NCI-H2227 treated with DMSO at 0.1 percent for 48 hours (cell line): Measurements from ENCODE around the gene WDFY4.

Experiments used
- DNase-seq: peaks from one replicate; lab custom pipeline; 2025; lab: John Stamatoyannopoulos, UW

Gene WDFY4

DNA sequence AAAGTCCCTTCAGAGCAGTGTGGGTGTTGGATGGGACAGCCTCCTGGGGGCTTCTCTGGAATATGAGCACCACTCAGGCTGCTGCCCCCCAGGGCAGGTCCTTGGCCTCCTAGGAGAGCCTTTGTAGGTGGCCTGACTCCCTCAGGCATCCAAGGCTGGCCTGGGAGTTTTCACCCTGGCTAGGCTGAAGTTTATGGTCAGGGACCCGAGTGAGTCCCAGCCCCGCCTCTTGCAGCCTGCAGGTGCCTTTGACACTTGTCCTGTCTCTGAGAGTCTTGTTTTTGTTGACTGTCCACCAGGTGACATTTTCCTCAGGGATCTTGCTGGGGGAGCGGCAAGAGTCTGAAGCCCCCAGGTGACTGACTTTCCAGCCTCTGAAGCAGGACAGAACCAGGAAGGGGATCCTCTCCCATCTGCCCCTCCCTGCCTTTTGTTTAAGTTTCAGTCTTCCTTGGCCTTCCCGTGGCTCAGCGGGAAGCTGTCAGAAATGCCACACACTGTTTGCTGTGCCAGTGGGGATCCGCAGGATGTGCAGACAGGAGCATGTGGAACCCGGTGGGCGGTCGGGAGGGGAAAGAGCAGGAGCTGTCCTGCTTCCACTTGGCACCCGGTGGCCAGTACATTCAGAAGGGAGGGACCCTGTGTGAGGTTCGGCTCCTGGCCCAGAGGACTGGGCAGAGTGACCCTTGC lies 195.5 kb downstream of the WDFY4 start:
- DNase-seq: no peak

DNA sequence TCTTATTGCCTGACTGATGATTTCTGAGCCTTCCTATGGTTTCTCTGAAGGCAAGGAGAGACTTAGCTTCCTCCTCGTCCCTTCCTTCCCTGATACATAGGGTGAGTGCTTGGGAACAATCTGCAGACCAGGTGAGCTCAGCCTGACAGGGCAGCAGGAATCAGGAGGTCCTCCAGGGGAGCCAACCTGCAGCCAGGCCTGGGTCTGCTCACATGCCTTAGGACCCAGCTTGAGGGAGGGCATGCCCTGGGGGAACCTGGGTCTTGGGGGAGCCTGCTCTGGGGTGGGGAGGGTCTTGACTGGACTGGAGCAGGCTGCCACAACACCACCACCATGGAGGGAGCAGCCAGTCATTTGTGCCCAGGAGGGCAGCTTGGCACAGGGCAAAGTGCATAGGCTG lies 197.3 kb downstream of the WDFY4 start:
- no peak for DNase-seq

- no peak for DNase-seq
Measured at GRCh38 chr10:48882881-48883280, 198.2 kb downstream of the WDFY4 start.

GRCh38 chr10:48883701-48884100 lies 199.0 kb downstream of the WDFY4 start:
- no peak for DNase-seq

DNA sequence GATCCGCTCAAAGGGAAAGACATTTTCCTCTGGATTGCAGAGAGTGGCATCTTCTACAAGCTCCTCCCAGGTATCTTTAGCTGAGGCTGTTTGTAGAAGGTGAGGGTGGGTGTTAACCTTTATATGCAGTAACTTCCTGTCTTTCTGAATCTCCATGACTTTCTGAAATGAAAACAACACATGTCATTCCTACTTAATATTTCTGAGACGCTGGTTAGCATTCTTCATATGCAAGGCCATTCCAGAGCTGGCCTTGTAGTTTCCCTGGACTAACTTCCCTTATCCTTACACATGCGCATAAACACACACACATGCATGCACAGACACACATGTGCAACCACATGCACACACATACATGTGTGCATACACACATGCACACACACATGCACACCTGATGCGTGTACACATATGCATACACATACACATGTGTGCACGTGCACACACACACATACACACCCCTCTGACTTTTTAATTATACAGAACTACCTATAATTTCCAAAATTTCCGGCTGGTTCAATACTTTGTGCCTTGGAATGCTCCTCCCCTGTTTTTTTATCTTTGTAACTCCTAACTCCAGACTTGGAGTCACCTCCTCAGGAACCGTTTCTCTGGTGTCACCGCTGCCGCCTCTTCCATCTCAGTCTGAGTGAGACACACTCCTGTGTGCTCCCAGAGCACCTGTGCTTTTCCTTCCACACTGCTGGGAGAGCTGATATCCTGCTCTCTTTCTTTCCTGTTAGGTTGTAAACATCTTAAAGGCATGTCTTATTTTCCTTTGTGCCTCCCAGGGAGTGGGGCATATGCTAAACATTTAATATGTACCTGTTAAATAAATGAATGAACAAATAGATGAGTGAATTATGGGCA lies 199.7 kb downstream of the WDFY4 start:
- no peak for DNase-seq

- DNase-seq: no peak
Measured at GRCh38 chr10:48885376-48885775, 200.7 kb downstream of the WDFY4 start.

DNA sequence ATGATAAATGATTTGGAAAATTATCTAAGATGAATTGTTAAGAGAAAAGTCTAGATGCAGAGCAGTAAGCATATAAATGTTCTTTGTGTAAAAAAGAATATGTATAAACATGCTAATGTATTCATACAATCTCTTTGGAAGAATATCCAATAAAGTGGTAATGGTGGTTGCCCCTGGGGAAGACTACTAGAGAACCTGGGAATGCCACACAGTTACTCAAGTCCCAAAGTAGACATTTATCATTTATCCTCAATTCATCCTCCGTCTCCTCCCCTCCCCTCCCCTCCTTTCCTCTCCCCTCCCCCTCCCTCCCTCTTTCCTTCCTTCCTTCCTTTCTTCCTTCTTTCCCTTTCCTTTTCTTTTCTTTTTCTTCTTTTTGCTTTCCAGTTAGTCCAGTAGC lies 203.3 kb downstream of the WDFY4 start:
- no peak for DNase-seq

GRCh38 chr10:48890888-48891850 lies 206.5 kb downstream of the WDFY4 start:
- DNase-seq: no peak

DNA sequence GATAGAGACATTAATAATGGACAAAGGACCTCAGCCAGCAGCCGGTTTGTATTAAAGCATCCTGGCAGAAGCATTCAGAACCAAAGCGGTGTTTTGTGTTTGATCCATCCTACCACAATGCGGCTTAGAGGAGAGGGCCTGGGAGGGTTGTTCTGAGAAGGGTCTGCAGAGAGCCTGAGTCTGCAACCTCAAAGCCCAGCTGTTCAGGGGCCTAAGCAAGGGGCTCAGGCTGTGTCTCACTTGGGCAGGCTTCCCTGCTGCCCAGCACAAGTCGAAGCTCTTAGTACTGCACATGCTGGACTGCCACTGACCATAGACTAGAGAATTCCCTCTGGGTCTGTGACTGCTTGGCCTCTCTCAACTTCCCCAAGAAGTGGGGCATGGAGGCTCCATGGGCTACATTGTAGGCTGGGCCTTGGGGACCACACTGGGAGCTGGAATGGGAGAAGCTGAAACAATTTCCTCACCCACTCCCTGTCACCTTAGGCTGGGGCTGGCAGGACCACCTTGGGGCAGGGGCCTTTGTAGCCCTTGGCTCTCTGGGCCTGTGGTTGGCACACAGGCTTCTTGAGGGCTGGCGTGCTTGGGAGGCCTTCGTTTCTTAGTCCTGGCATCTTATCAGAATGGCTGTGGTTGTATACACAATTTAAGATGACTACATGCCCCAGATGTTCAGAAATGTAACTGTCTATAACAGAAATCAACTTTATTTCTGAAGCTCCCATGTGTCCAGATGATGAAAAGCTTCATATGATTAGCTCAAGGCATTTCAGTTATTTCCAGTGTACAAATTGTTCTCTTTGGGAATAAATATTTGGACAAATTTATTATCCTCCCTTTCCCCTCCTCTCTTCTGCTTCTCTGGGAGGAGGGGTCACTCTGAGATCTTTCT lies 210.5 kb downstream of the WDFY4 start:
- DNase-seq: no peak

- DNase-seq: no peak
Measured at GRCh38 chr10:48895803-48896195, 211.1 kb downstream of the WDFY4 start.

DNA sequence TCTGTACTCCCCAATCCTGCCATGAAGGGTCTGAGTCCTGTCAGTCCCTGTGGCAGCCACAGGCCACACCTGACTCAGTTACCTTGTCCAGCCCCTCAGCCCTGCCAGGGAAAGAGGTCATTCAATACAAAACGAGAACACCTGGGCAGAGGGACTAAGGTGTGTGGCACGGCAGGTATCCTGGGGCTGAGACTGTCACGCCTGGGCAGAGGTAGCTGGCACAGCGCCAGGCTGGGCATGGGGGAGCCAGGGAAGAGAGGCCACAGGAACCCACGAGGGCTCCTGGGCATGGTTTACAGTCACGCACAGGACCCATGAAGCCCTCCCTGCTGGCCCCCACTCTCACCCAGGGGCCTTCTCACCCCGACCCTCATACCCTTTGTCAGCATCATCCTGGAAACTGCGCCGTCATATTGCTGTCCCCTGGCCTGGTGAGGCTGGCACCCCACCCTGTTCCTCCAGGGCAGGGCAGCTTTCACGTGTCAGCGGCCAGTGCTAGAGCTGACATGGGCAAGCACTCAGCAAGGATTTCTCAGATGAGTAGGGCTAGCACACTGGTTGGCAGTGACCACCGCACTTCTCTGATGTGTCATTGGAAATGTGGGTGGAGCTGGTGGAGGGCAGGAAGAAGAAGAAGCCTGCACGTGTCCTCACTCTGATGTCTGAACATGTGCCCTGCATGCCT lies 212.2 kb downstream of the WDFY4 start:
- no peak for DNase-seq

GRCh38 chr10:48897441-48897790 lies 212.7 kb downstream of the WDFY4 start:
- DNase-seq: no peak

GRCh38 chr10:48898426-48898825 lies 213.8 kb downstream of the WDFY4 start:
- no peak for DNase-seq

- DNase-seq: no peak
Measured at GRCh38 chr10:48899781-48900180, 215.1 kb downstream of the WDFY4 start.

DNA sequence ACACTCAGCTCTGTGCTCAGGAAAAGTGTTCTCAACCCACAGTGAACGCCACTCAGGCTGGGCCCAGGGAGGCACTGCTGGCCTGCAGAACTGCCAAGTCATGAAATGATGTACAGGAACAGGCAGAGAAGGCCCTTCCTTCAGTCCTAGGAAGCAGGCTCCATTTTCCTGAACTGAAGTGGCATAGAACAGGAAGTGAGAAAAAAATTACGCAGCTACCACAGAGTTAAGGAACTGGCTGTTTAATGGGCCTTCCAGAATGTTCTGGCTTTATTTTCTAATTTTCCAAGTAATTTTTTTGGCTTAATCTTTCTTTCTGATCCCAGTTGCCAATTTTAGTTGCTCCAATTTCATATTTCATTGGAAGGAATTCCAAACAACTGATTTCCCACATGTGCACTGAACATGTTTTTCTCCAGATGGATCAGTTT lies 215.7 kb downstream of the WDFY4 start:
- no peak for DNase-seq

- DNase-seq: no peak
Measured at GRCh38 chr10:48901319-48901718, 216.6 kb downstream of the WDFY4 start.

- DNase-seq: no peak
Measured at GRCh38 chr10:48902096-48902495, 217.4 kb downstream of the WDFY4 start.

- no peak for DNase-seq
Measured at GRCh38 chr10:48903151-48903550, 218.5 kb downstream of the WDFY4 start.

DNA sequence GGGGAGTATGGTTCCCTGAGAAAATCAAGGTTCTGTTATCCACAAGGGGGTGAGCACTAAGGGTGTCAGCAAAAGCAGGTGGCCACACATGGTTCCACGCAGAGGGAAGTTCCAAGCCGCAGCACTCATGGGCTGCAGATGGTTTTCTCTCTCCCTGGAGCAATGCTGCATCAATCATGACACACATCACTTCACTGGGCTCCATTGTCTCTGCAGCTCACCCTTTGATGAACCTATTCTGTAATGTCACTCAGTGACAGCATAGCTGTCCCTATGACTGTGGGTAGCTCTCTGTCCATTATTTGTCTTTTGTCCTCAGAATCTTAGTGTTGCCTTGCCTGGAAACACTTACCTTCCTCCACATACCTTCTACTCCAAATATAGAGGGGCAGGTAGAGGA lies 220.2 kb downstream of the WDFY4 start:
- no peak for DNase-seq

DNA sequence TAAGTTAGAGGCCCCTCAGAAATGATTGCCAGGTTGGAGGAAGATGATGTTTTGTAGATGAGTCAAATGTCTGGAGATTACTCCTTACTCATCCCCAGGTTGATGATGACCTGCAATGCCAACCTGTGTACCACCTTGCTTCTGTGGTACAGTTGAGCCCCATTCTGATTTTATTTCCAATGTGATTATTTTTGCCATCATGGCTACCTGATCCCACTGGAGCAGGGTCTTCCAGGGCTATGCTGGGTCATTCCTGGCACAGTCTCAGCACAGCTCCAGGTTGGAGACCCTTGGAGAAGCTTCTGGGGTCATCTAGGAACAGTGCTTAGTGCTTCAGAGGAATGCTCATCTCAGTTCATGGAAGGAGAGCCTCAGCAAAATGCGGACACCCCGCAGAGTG lies 220.6 kb downstream of the WDFY4 start:
- no peak for DNase-seq

DNA sequence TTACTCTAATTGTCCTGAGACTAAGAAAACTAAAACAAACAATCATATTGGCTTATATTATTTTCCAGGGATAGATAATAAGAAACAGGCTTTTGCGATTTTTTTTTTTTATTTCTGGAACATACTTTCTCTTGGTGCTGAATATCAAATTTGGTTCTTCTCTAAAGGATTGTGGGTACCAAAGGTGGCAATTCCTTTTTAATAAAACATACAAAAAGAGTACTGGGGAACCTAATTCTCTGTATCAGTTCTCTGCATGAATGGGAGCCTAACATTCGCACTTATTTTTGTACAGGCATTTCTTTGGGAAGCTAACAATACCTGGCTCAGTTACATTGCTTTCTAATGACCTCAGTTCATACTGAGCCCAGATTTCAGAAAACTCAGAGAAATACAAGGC lies 222.2 kb downstream of the WDFY4 start:
- DNase-seq: no peak
